GM18505 (cell line): Measurements from ENCODE around the gene COL4A4.

ENCODE experiments used
- ATAC-seq: cut with Tn5 transposase; IDR thresholded peaks from one replicate; pipeline ENCODE4 v1.9.1; 2021; ENCODE audit not compliant: unreplicated experiment
- POLR2A ChIP-seq: IDR thresholded peaks from 4 replicates; pipeline ENCODE4 v1.6.1; 2011; ENCODE audit warnings: borderline replicate concordance; ENCODE audit not compliant: insufficient read depth, insufficient read length; ENCODE audit errors: extremely low read depth

The COL4A4 gene

GRCh38 chr2:226984750-226985582, 179.0 kb downstream of the COL4A4 start:
- peak; percentile 97 for ATAC-seq
- TF ChIP-seq POLR2A, result no peak

- ATAC-seq, result peak; percentile 6
- TF ChIP-seq POLR2A, result no peak
Observed at GRCh38 chr2:226983895-226984749, 179.9 kb downstream of the COL4A4 start.

GRCh38 chr2:226981791-226982326, 182.1 kb downstream of the COL4A4 start:
- TF ChIP-seq POLR2A, result no peak
- ATAC-seq, result no peak

- no peak for TF ChIP-seq POLR2A
- no peak for ATAC-seq
Observed at GRCh38 chr2:226979004-226979403, 185.0 kb downstream of the COL4A4 start.

- no peak for TF ChIP-seq POLR2A
- no peak for ATAC-seq
Observed at GRCh38 chr2:226978300-226978699, 185.7 kb downstream of the COL4A4 start.

- no peak for TF ChIP-seq POLR2A
- ATAC-seq, result no peak
Observed at GRCh38 chr2:226977775-226978190, 186.2 kb downstream of the COL4A4 start.

GRCh38 chr2:226973816-226974215, 190.2 kb downstream of the COL4A4 start:
- TF ChIP-seq POLR2A, result no peak
- ATAC-seq, result no peak

- no peak for ATAC-seq
Observed at GRCh38 chr2:226971770-226972169, 192.2 kb downstream of the COL4A4 start.

GRCh38 chr2:226971084-226971483, 192.9 kb downstream of the COL4A4 start:
- ATAC-seq, result no peak
- no peak for TF ChIP-seq POLR2A

More at GRCh38 chr2:226971770-226972169, 192.2 kb downstream of the COL4A4 start:
- TF ChIP-seq POLR2A, result no peak

GRCh38 chr2:226970362-226970761, 193.6 kb downstream of the COL4A4 start:
- no peak for TF ChIP-seq POLR2A

GRCh38 chr2:226969417-226970080, 194.5 kb downstream of the COL4A4 start:
- ATAC-seq, result no peak
- TF ChIP-seq POLR2A, result no peak

More at GRCh38 chr2:226970362-226970761, 193.6 kb downstream of the COL4A4 start:
- ATAC-seq, result peak; percentile 68

- no peak for TF ChIP-seq POLR2A
- ATAC-seq, result no peak
Observed at GRCh38 chr2:226965376-226965775, 198.6 kb downstream of the COL4A4 start.

- ATAC-seq, result no peak
- no peak for TF ChIP-seq POLR2A
Observed at GRCh38 chr2:226963528-226963927, 200.5 kb downstream of the COL4A4 start.

GRCh38 chr2:226962176-226962773, 201.7 kb downstream of the COL4A4 start:
- no peak for ATAC-seq
- no peak for TF ChIP-seq POLR2A
